Body of pancreas (tissue), 4 donors: ENCODE measurements around the gene LDHD.

Experiments used
- POLR2A ChIP-seq, 3 donors: fragments of 450-650 bp; IDR thresholded peaks; one replicate each; pipeline ENCODE4 v1.6.1; 2016; ENCODE audit warnings: antibody characterized with exemption in 3 of 3, mild to moderate bottlenecking in 2 of 3
- TF ChIP-seq, protein P1 (sequence below), 7 experiments: fragments of 450-650 bp in 4 of 7; fragments of 200-600 bp in 3 of 7; sonication (generic) in 3 of 7; IDR thresholded peaks; one replicate each; pipeline ENCODE4 v1.5.1; 2016 to 2019; ENCODE audit warnings: antibody characterized with exemption in 7 of 7

DNA sequence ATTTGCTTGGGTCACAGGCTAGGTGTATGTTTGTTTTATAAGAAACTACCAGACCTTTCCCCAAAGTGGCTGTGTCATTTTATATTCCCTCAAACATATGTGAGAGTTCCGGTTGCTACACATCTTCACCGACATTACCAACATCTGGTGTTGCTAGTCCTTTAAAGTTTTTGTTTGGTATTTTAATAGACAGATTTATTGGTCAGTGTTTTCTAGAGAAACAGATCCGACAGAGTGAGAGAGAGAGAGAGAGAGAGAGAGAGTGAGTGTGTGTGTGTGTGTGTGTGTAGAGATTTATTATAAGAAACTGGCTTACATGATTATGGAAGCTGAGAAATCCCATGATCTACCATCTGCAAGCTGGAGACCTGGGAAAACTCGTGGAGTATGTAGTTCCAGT is 31.0 kb downstream of the LDHD start:
- no peak for TF ChIP-seq POLR2A (IDR thresholded peaks at IDR 0.05)
- TF ChIP-seq, protein P1, sequence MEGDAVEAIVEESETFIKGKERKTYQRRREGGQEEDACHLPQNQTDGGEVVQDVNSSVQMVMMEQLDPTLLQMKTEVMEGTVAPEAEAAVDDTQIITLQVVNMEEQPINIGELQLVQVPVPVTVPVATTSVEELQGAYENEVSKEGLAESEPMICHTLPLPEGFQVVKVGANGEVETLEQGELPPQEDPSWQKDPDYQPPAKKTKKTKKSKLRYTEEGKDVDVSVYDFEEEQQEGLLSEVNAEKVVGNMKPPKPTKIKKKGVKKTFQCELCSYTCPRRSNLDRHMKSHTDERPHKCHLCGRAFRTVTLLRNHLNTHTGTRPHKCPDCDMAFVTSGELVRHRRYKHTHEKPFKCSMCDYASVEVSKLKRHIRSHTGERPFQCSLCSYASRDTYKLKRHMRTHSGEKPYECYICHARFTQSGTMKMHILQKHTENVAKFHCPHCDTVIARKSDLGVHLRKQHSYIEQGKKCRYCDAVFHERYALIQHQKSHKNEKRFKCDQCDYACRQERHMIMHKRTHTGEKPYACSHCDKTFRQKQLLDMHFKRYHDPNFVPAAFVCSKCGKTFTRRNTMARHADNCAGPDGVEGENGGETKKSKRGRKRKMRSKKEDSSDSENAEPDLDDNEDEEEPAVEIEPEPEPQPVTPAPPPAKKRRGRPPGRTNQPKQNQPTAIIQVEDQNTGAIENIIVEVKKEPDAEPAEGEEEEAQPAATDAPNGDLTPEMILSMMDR (IDR thresholded peaks at IDR 0.05), result no peak
